IMR-90 (cell line): ENCODE results near the gene PCDH1. TPM values are rescaled to one million over a fixed set of nuclear protein-coding genes. Genes with fewer than 3 reads are reported as not detected.
A peak's percentile ranks its signal among the peaks of the same experiment; 100 is the strongest.

ENCODE experiments used
- ATAC-seq: fragments of 200-7000 bp; cut with Tn5 transposase; 2 replicates; pipeline ENCODE4 v1.9.1; 2020; ENCODE audit warnings: low read depth, mild to moderate bottlenecking, moderate library complexity
- BruUV-seq: library from RNA; stranded (reverse); fragments of 400-500 nt; replicated peaks from 2 replicates; lab custom pipeline; 2021; lab: Mats Ljungman, UMichigan
- CTCF ChIA-PET: fragments of 300-600 bp; formaldehyde crosslinking; extraction: SDS; loops from one replicate; lab custom pipeline; 2021; ENCODE audit warnings: antibody characterized with exemption; lab: Yijun Ruan, JAX
- POLR2A ChIA-PET: fragments of 300-600 bp; sonication (Branson Sonifier 250); formaldehyde crosslinking; loops from one replicate; lab custom pipeline; 2022; ENCODE audit warnings: antibody characterized with exemption; ENCODE audit not compliant: unreplicated experiment; lab: Charles Lee
- DNase-seq: peaks from one replicate; pipeline ENCODE4 v3.0.0; 2013
- H2AFZ ChIP-seq: replicated peaks from 2 replicates; pipeline ENCODE3; 2013; ENCODE audit warnings: low read length, mild to moderate bottlenecking; ENCODE audit not compliant: poor library complexity
- H2AK5ac ChIP-seq: 2 replicates; pipeline ENCODE4 v1.6.1; 2013; ENCODE audit warnings: low read depth, low read length, inconsistent platforms
- H2AK9ac ChIP-seq: replicated peaks from 2 replicates; pipeline ENCODE3; 2013; ENCODE audit warnings: mild to moderate bottlenecking, low read depth, low read length, moderate library complexity; ENCODE audit not compliant: poor library complexity
- H2BK120ac ChIP-seq: 2 replicates; pipeline ENCODE4 v1.6.1; 2013; ENCODE audit warnings: low read depth, low read length, inconsistent platforms
- H2BK15ac ChIP-seq: 3 replicates; pipeline ENCODE4 v1.6.1; 2013; ENCODE audit warnings: low read depth, low read length, inconsistent platforms
- H2BK20ac ChIP-seq: 2 replicates; pipeline ENCODE4 v1.6.1; 2013; ENCODE audit warnings: low read depth, mild to moderate bottlenecking, inconsistent platforms, low read length, moderate library complexity
- H2BK5ac ChIP-seq: 2 replicates; pipeline ENCODE4 v1.6.1; 2013; ENCODE audit warnings: mild to moderate bottlenecking, low read depth, low read length, inconsistent platforms; ENCODE audit not compliant: poor library complexity, severe bottlenecking
- H3K14ac ChIP-seq: replicated peaks from 2 replicates; pipeline ENCODE4 v1.6.1; 2013; ENCODE audit warnings: low read depth, low read length, inconsistent platforms
- H3K18ac ChIP-seq: 2 replicates; pipeline ENCODE4 v1.6.1; 2013; ENCODE audit warnings: low read depth, low read length, control low read depth
- H3K23ac ChIP-seq: 2 replicates; pipeline ENCODE4 v1.6.1; 2013; ENCODE audit warnings: low read depth, low read length, inconsistent platforms
- H3K27ac ChIP-seq: 2 replicates; pipeline ENCODE4 v1.5.1; 2013; ENCODE audit warnings: mild to moderate bottlenecking, control low read depth, low read length; ENCODE audit not compliant: insufficient read depth
- H3K27me3 ChIP-seq: 2 replicates; pipeline ENCODE4 v1.6.1; 2013; ENCODE audit warnings: low read length; ENCODE audit not compliant: control insufficient read depth, insufficient read depth
- H3K36me3 ChIP-seq: 2 replicates; pipeline ENCODE4 v1.6.1; 2013; ENCODE audit warnings: low read length, mixed read lengths; ENCODE audit not compliant: control insufficient read depth, insufficient read depth
- H3K4ac ChIP-seq: 2 replicates; pipeline ENCODE4 v1.6.1; 2013; ENCODE audit warnings: low read depth, low read length, inconsistent platforms
- H3K4me1 ChIP-seq: 2 replicates; pipeline ENCODE4 v1.6.1; 2013; ENCODE audit warnings: low read length, mixed read lengths; ENCODE audit not compliant: control insufficient read depth, insufficient read depth
- H3K4me2 ChIP-seq: 2 replicates; pipeline ENCODE4 v1.6.1; 2013; ENCODE audit warnings: low read depth, mild to moderate bottlenecking, control low read depth, low read length, moderate library complexity
- H3K4me3 ChIP-seq: 2 replicates; pipeline ENCODE4 v1.5.1; 2013; ENCODE audit warnings: low read depth, mild to moderate bottlenecking, control low read depth, low read length, moderate library complexity; ENCODE audit not compliant: insufficient read depth
- H3K56ac ChIP-seq: 2 replicates; pipeline ENCODE4 v1.6.1; 2013; ENCODE audit warnings: low read length, inconsistent platforms; ENCODE audit not compliant: insufficient read depth; ENCODE audit errors: extremely low read depth
- H3K79me1 ChIP-seq, 2 experiments: 2 replicates each; pipeline ENCODE4 v1.6.1; 2013; ENCODE audit warnings: low read length in 2 of 2, inconsistent platforms in 1 of 2, low read depth in 1 of 2
- H3K9ac ChIP-seq: 2 replicates; pipeline ENCODE4 v1.6.1; 2013; ENCODE audit warnings: low read depth, low read length, control low read depth
- H3K9me1 ChIP-seq: 2 replicates; pipeline ENCODE4 v1.6.1; 2013; ENCODE audit warnings: low read length, inconsistent platforms; ENCODE audit not compliant: insufficient read depth
- H3K9me3 ChIP-seq: 2 replicates; pipeline ENCODE4 v1.6.1; 2013; ENCODE audit warnings: low read length; ENCODE audit not compliant: control insufficient read depth, insufficient read depth
- H4K20me1 ChIP-seq: 2 replicates; pipeline ENCODE4 v1.6.1; 2013; ENCODE audit warnings: low read length, inconsistent platforms; ENCODE audit not compliant: insufficient read depth
- H4K5ac ChIP-seq: 2 replicates; pipeline ENCODE4 v1.6.1; 2013; ENCODE audit warnings: mild to moderate bottlenecking, low read depth, low read length, control low read depth
- H4K8ac ChIP-seq, 2 experiments: 2 replicates each; pipeline ENCODE4 v1.6.1; 2013; ENCODE audit warnings: low read depth in 2 of 2, low read length in 2 of 2, control low read depth in 1 of 2, inconsistent platforms in 1 of 2
- H4K91ac ChIP-seq: 2 replicates; pipeline ENCODE4 v1.6.1; 2013; ENCODE audit warnings: low read depth, low read length, inconsistent platforms; ENCODE audit not compliant: insufficient read depth
- BHLHE40 ChIP-seq: fragments of 150-350 bp; IDR thresholded peaks from 2 replicates; pipeline ENCODE4 v1.6.1; 2016; ENCODE audit warnings: mild to moderate bottlenecking, low read depth, low read length
- MAFK ChIP-seq: IDR thresholded peaks from 2 replicates; pipeline ENCODE4 v1.6.1; 2012; ENCODE audit warnings: low read depth, low read length, improper control_type of control experiment
- NFE2L2 ChIP-seq: fragments of 150-350 bp; IDR thresholded peaks from 2 replicates; pipeline ENCODE4 v1.6.1; 2016; ENCODE audit warnings: low read depth, mild to moderate bottlenecking, low read length
- POLR2A ChIP-seq: IDR thresholded peaks from 2 replicates; pipeline ENCODE4 v1.6.1; 2012; ENCODE audit warnings: mild to moderate bottlenecking, low read depth, low read length
- RAD21 ChIP-seq: IDR thresholded peaks from 2 replicates; pipeline ENCODE4 v1.6.1; 2012; ENCODE audit warnings: low read length, improper control_type of control experiment
- RFX5 ChIP-seq: IDR thresholded peaks from 2 replicates; pipeline ENCODE4 v1.8.0; 2012; ENCODE audit warnings: low read depth, mild to moderate bottlenecking, low read length, moderate library complexity
- WGBS, 2 experiments: methylation state at CpG; one replicate each; pipeline versions ENCODE4 v1.1.5 to v1.1.7; 2013; ENCODE audit warnings: missing lambda C conversion rate in 2 of 2; ENCODE audit not compliant: insufficient read length in 1 of 2; ENCODE audit errors: extremely low coverage in 2 of 2; 5-methylcytosine and 5-hydroxymethylcytosine counted together
- dilution Hi-C: fragments of 300-500 bp; cut with HindIII; formaldehyde crosslinking; loops from one replicate; pipeline ENCODE4 v1.14.3; 2018; ENCODE audit warnings: low sequenced_read_pairs; ENCODE audit not compliant: unreplicated experiment
- in situ Hi-C: fragments of 300-500 bp; cut with MboI; formaldehyde crosslinking; loops from 3 replicates; pipeline ENCODE4 v1.14.3; 2019; ENCODE audit warnings: low sequenced_read_pairs, inconsistent platforms, mixed read lengths
- intact Hi-C: fragments of 100-400 bp; cut with micrococcal nuclease; formaldehyde crosslinking; loops from 2 replicates; pipeline ENCODE4 v1.10.0; 2022
- polyA plus RNA-seq, 3 experiments: library from polyadenylated mRNA; depleted of rRNA; stranded (reverse); fragments of >200 nt; gene quantifications; 2 replicates each; pipeline ENCODE4 v1.2.3, GENCODE V29; 2012; ENCODE audit warnings: low replicate concordance in 1 of 3
- total RNA-seq: library from RNA; depleted of rRNA; stranded (reverse); fragments of >200 nt; gene quantifications from 2 replicates; pipeline ENCODE4 v1.2.3, GENCODE V29; 2012
- TF ChIP-seq, protein P1 (sequence below): conservative IDR thresholded peaks from 2 replicates; pipeline ENCODE4 v1.5.1; 2012; ENCODE audit warnings: mild to moderate bottlenecking, low read depth, low read length, improper control_type of control experiment

The PCDH1 gene
- total and polyA plus RNA-seq, 2 of the 4 experiments (the other 2 are of a cell fraction) = 0.74 to 0.90 TPM

DNA sequence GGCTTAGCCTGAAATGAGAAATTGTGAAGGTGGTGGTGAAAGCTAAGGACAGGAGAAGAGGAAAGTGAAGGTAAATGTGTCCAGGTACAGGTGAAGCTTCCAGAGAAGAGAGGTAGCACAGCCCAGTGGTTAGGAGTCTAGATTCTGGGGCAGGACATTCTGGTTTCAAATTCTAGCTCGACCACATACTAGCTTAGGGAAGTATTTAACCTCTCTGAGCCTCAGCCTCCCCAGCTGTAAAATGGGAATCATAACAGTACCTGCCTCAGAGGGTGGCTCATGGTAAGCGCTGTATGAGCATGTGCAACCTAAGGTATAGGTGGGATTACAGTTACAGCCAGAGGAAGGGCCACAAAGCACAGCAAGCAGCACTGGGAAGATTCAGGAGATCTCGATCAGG is 55.2 kb downstream of the PCDH1 start:
- no peak for TF ChIP-seq MAFK
- TF ChIP-seq NFE2L2 = no peak
- TF ChIP-seq BHLHE40 = no peak
- TF ChIP-seq, protein P1, sequence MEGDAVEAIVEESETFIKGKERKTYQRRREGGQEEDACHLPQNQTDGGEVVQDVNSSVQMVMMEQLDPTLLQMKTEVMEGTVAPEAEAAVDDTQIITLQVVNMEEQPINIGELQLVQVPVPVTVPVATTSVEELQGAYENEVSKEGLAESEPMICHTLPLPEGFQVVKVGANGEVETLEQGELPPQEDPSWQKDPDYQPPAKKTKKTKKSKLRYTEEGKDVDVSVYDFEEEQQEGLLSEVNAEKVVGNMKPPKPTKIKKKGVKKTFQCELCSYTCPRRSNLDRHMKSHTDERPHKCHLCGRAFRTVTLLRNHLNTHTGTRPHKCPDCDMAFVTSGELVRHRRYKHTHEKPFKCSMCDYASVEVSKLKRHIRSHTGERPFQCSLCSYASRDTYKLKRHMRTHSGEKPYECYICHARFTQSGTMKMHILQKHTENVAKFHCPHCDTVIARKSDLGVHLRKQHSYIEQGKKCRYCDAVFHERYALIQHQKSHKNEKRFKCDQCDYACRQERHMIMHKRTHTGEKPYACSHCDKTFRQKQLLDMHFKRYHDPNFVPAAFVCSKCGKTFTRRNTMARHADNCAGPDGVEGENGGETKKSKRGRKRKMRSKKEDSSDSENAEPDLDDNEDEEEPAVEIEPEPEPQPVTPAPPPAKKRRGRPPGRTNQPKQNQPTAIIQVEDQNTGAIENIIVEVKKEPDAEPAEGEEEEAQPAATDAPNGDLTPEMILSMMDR = no peak
- no peak for TF ChIP-seq RAD21
- no peak for TF ChIP-seq RFX5
- no peak for TF ChIP-seq POLR2A
- Histone ChIP-seq H3K14ac (no peak overlapping the region), H3K4me1 (peaks cover 5% of the 10 kb centered on the region; the same call in 1 of the 2 replicates), H3K9ac (no peak overlapping the region), H3K9me1 (peaks cover 13% of the 10 kb centered on the region), H3K18ac (no peak overlapping the region), H2BK120ac (peak overlapping the region; percentile 81; the same call in 1 of the 2 replicates), H2AFZ (no peak overlapping the region), H3K4ac (no peak overlapping the region), H2BK20ac (0 out of 2 replicates have a peak overlapping the region, but pooled peaks have one; percentile 23), H2BK5ac (no peak overlapping the region), H3K4me3 (no peak overlapping the region), H2BK15ac (no peak overlapping the region), H2AK9ac (no peak overlapping the region), H3K27ac (no peak overlapping the region), H3K4me2 (no peak overlapping the region), H3K79me1 (no peaks in the 10 kb centered on the region), H3K36me3 (no peaks in the 10 kb centered on the region), H4K5ac (no peak overlapping the region), H3K23ac (no peak overlapping the region), H4K20me1 (no peaks in the 10 kb centered on the region), H3K27me3 (peaks cover 18% of the 10 kb centered on the region; the same call in 1 of the 2 replicates), H3K9me3 (peaks cover 2% of the 10 kb centered on the region; the same call in 1 of the 2 replicates), H4K91ac (no peak overlapping the region), H4K8ac (no peak overlapping the region), H2AK5ac (no peak overlapping the region), H3K56ac (no peak overlapping the region)
- POLR2A ChIA-PET = no interaction called here
- no CpG with 5 or more reads among the region's 3 CpGs for WGBS, 2 experiments
- in situ Hi-C loops (no loop called here), intact Hi-C loops (no loop called here), dilution Hi-C loops (no loop called here)
- BruUV-seq = no TSS peak
- CTCF ChIA-PET = no interaction called here
- ATAC-seq (no peak), DNase-seq (no peak)
